NB4 (cell line): ENCODE results near the gene RRBP1.

ENCODE experiments used
- DNase-seq: peaks from one replicate; pipeline ENCODE4 v3.0.0; 2010; ENCODE audit warnings: low read depth
- H3K4me3 ChIP-seq: one replicate; pipeline ENCODE4 v1.5.1; 2011; ENCODE audit warnings: mild to moderate bottlenecking, low read depth, low read length, moderate library complexity
- CTCF ChIP-seq: IDR thresholded peaks from one replicate; pipeline ENCODE4 v1.5.1; 2012; ENCODE audit warnings: low read depth, low read length
- MAX ChIP-seq: IDR thresholded peaks from 2 replicates; pipeline ENCODE4 v1.6.1; 2011; ENCODE audit warnings: low read depth, low read length
- MYC ChIP-seq: IDR thresholded peaks from 2 replicates; pipeline ENCODE4 v1.6.1; 2011; ENCODE audit warnings: low read depth, low read length
- POLR2A ChIP-seq: IDR thresholded peaks from 2 replicates; pipeline ENCODE4 v1.6.1; 2011; ENCODE audit warnings: mild to moderate bottlenecking; ENCODE audit not compliant: insufficient read length; ENCODE audit errors: extremely low read depth

RRBP1 gene

DNA sequence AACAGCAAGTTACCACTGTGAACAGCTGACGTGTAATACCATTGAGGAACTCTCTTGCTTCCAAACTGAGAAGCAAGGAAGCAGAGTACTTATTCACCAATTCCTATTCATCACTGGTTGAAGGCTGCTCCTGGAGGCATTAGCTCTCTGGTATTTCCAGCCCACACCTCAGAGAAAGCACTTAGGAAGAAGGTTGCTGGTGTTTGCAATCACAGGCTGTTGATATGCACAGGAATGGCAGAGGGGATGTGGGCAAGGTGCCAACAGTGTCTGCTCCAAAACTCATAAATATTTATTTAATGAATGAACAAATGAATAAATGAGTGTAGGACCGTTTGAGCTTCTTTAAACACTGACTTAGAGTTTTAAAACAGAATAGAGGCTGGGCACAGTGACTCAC is 6.9 kb upstream of the RRBP1 start:
- no peak overlapping the region for H3K4me3 ChIP-seq
- DNase-seq: no peak
- TF ChIP-seq CTCF: no peak
- TF ChIP-seq MAX: no peak
- no peak for TF ChIP-seq MYC
- no peak for TF ChIP-seq POLR2A

DNA sequence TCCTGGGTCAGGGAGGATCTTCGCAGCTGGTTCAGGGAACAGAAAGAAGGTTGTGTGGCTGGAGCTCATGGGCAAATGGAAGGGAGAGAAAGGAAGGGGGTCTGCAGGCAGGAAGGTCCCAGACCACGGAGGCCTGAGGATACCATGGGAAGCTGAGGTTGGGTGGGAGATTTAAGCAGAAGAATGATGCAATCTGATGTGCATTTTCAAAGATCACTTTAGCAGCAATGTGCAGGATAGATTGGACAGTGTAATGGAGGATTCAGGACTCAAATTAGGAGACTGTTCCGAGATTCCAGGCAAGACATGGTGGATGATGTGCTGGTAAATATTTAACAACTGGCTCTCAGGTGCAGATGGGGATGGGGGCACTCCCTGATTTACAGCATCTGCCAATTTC is 5.8 kb upstream of the RRBP1 start:
- TF ChIP-seq POLR2A: no peak
- TF ChIP-seq MYC: no peak
- no peak for TF ChIP-seq CTCF
- TF ChIP-seq MAX: no peak
- H3K4me3 ChIP-seq: no peak overlapping the region
- DNase-seq: no peak

DNA sequence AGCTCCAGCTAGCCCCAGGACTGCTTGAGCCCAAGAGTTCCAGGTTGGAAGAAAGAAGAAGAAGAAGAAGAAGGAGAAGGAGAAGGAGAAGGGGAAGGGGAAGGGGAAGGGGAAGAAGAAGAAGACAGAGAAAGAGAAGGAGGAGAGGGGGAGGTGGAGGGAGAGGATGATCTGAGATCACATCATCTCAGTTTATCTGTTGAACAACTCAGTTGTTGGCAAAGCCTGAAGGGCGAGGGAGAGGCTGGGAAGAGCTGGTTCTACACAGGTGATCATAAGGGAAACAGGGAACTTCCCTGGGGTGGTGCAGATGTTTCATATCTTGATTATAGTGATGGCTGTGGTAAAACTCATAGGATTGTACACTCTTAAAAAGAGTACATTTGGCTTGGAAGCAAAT is 3.1 kb upstream of the RRBP1 start:
- TF ChIP-seq POLR2A (no peak), CTCF (no peak), MAX (no peak)
- no peak for DNase-seq
- no peak overlapping the region for H3K4me3 ChIP-seq

GRCh38 chr20:17684077-17684888 is 2.2 kb upstream of the RRBP1 start:
- TF ChIP-seq POLR2A (no peak), CTCF (no peak), MYC (no peak), MAX (no peak)
- DNase-seq: no peak
- no peak overlapping the region for H3K4me3 ChIP-seq

GRCh38 chr20:17683218-17684076 is 1.4 kb upstream of the RRBP1 start:
- no peak for DNase-seq
- no peak for TF ChIP-seq POLR2A
- no peak for TF ChIP-seq CTCF
- TF ChIP-seq MYC: no peak
- TF ChIP-seq MAX: no peak
- H3K4me3 ChIP-seq: no peak overlapping the region
